SK-N-SH (cell line): ENCODE measurements around the gene RPE. TPM values are rescaled to one million over a fixed set of nuclear protein-coding genes. Genes with fewer than 3 reads are reported as not detected.

Experiments used
- CTCF ChIA-PET: fragments of 300-600, 350-600 bp; formaldehyde crosslinking; extraction: SDS; loops from one replicate; lab custom pipeline; 2021; lab: Yijun Ruan, JAX
- POLR2A ChIA-PET: fragments of 350-600 bp; sonication (Branson Sonifier 250); formaldehyde crosslinking; extraction: SDS; loops from one replicate; lab custom pipeline; 2020; ENCODE audit warnings: antibody characterized with exemption, inconsistent platforms; lab: Yijun Ruan, JAX
- DNase-seq: peaks from one replicate; pipeline ENCODE4 v3.0.0; 2012
- H2AFZ ChIP-seq: fragments of 200-600 bp; sonication (generic); 2 replicates; pipeline ENCODE4 v1.8.1; 2016; ENCODE audit warnings: antibody characterized with exemption, mild to moderate bottlenecking, low read depth
- H3F3A ChIP-seq: fragments of 200-600 bp; sonication (generic); replicated peaks from 2 replicates; pipeline ENCODE3; 2016; ENCODE audit warnings: antibody characterized with exemption, mild to moderate bottlenecking; ENCODE audit not compliant: insufficient read depth
- H3K27ac ChIP-seq, 2 experiments: fragments of 200-500 bp in 1 of 2; fragments of 200-600 bp in 1 of 2; sonication (Bioruptor generic) in 1 of 2; sonication (generic), shearing (Covaris generic) in 1 of 2; 2 replicates each; pipeline versions ENCODE4 v1.5.1 to v1.6.1; 2014 to 2016; ENCODE audit warnings: low read depth in 2 of 2, inconsistent platforms in 1 of 2, low read length in 1 of 2, mild to moderate bottlenecking in 1 of 2, mixed read lengths in 1 of 2
- H3K27me3 ChIP-seq: fragments of 200-600 bp; sonication (generic), shearing (Covaris generic); 2 replicates; pipeline ENCODE4 v1.6.1; 2016; ENCODE audit warnings: mixed run types; ENCODE audit not compliant: insufficient read depth
- H3K36me3 ChIP-seq, 2 experiments: fragments of 200-500 bp in 1 of 2; fragments of 200-600 bp in 1 of 2; sonication (Bioruptor generic) in 1 of 2; sonication (generic) in 1 of 2; replicated peaks in 1 of 2; 2 replicates each; pipeline versions ENCODE3 to v1.5.1; 2014 to 2016; ENCODE audit warnings: low read length in 1 of 2, mild to moderate bottlenecking in 1 of 2; ENCODE audit not compliant: insufficient read depth in 2 of 2, control insufficient read depth in 1 of 2
- H3K4me1 ChIP-seq, 2 experiments: fragments of 200-500 bp in 1 of 2; fragments of 200-600 bp in 1 of 2; sonication (Bioruptor generic) in 1 of 2; sonication (generic), shearing (Covaris generic) in 1 of 2; 2 replicates each; pipeline versions ENCODE4 v1.5.1 to v1.6.1; 2014 to 2016; ENCODE audit warnings: low read depth in 1 of 2, low read length in 1 of 2, mixed run types in 1 of 2; ENCODE audit not compliant: insufficient read depth in 2 of 2, control insufficient read depth in 1 of 2
- H3K4me2 ChIP-seq: fragments of 200-600 bp; sonication (generic), shearing (Covaris generic); 2 replicates; pipeline ENCODE4 v1.6.1; 2017; ENCODE audit warnings: mixed run types
- H3K4me3 ChIP-seq, 2 experiments: fragments of 200-500 bp in 1 of 2; fragments of 200-600 bp in 1 of 2; sonication (Bioruptor generic) in 1 of 2; sonication (generic), shearing (Covaris generic) in 1 of 2; 2 replicates each; pipeline versions ENCODE4 v1.5.1 to v1.8.1; 2014 to 2016; ENCODE audit warnings: low read depth in 2 of 2, inconsistent platforms in 1 of 2, low read length in 1 of 2, mild to moderate bottlenecking in 1 of 2, mixed read lengths in 1 of 2, moderate library complexity in 1 of 2
- H3K79me2 ChIP-seq: fragments of 200-600 bp; sonication (generic); 2 replicates; pipeline ENCODE4 v1.8.1; 2017; ENCODE audit warnings: mild to moderate bottlenecking; ENCODE audit not compliant: insufficient read depth
- H3K9ac ChIP-seq: fragments of 200-600 bp; sonication (generic); 2 replicates; pipeline ENCODE4 v1.6.1; 2017; ENCODE audit warnings: mixed run types
- H3K9me2 ChIP-seq: fragments of 200-600 bp; sonication (generic); 2 replicates; pipeline ENCODE4 v1.6.1; 2017; ENCODE audit warnings: mixed run types
- H3K9me3 ChIP-seq: fragments of 200-600 bp; sonication (generic); 2 replicates; pipeline ENCODE4 v1.6.1; 2017; ENCODE audit warnings: mixed run types, mild to moderate bottlenecking, moderate library complexity
- H4K20me1 ChIP-seq: fragments of 200-600 bp; sonication (generic); 2 replicates; pipeline ENCODE4 v1.6.1; 2017; ENCODE audit warnings: mild to moderate bottlenecking, mixed run types; ENCODE audit not compliant: insufficient read depth
- CHD2 ChIP-seq: fragments of 150-350 bp; IDR thresholded peaks from 2 replicates; pipeline ENCODE4 v1.6.1; 2018; ENCODE audit warnings: low read length; ENCODE audit not compliant: partially characterized antibody
- CTCF ChIP-seq: fragments of 200-600 bp; sonication (generic); IDR thresholded peaks from 2 replicates; pipeline ENCODE4 v1.6.1; 2017; ENCODE audit warnings: antibody characterized with exemption, mild to moderate bottlenecking, moderate library complexity
- ELF1 ChIP-seq: IDR thresholded peaks from 2 replicates; pipeline ENCODE4 v1.4.0; 2012
- EP300 ChIP-seq, 2 experiments: IDR thresholded peaks; 2 replicates each; pipeline versions ENCODE4 v1.4.0 to v1.6.1; 2012; ENCODE audit warnings: borderline replicate concordance in 1 of 2, low read depth in 1 of 2, low read length in 1 of 2
- FOSL2 ChIP-seq: IDR thresholded peaks from 2 replicates; pipeline ENCODE4 v1.4.0; 2012; ENCODE audit warnings: low read depth, mild to moderate bottlenecking, moderate library complexity, borderline replicate concordance
- IRF3 ChIP-seq: fragments of 150-350 bp; IDR thresholded peaks from 2 replicates; pipeline ENCODE4 v1.6.1; 2016; ENCODE audit warnings: mild to moderate bottlenecking, low read depth, low read length
- JUND ChIP-seq: IDR thresholded peaks from 2 replicates; pipeline ENCODE4 v1.4.0; 2012
- MEF2A ChIP-seq: IDR thresholded peaks from 2 replicates; pipeline ENCODE4 v1.4.0; 2012; ENCODE audit warnings: low read depth, borderline replicate concordance
- MXI1 ChIP-seq: IDR thresholded peaks from 2 replicates; pipeline ENCODE4 v1.6.1; 2012; ENCODE audit warnings: mild to moderate bottlenecking, low read depth, low read length, improper control_type of control experiment
- NFIC ChIP-seq: IDR thresholded peaks from 2 replicates; pipeline ENCODE4 v1.4.0; 2012; ENCODE audit warnings: borderline replicate concordance
- NRF1 ChIP-seq: IDR thresholded peaks from 2 replicates; pipeline ENCODE4 v1.6.1; 2012; ENCODE audit warnings: low read depth, mild to moderate bottlenecking, low read length
- PBX3 ChIP-seq: IDR thresholded peaks from 2 replicates; pipeline ENCODE4; 2012
- POLR2AphosphoS5 ChIP-seq: IDR thresholded peaks from 2 replicates; pipeline ENCODE4 v1.6.1; 2012; ENCODE audit warnings: low read depth, low read length
- RCOR1 ChIP-seq: fragments of 150-350 bp; IDR thresholded peaks from 2 replicates; pipeline ENCODE4 v1.6.1; 2017; ENCODE audit warnings: antibody characterized with exemption, low read length
- RXRA ChIP-seq: IDR thresholded peaks from 2 replicates; pipeline ENCODE4 v1.4.0; 2012; ENCODE audit warnings: low read depth, mild to moderate bottlenecking, borderline replicate concordance
- SIN3A ChIP-seq: IDR thresholded peaks from 2 replicates; pipeline ENCODE4 v1.6.1; 2012; ENCODE audit warnings: low read depth, mild to moderate bottlenecking, low read length, moderate library complexity, borderline replicate concordance
- TAF1 ChIP-seq: IDR thresholded peaks from 2 replicates; pipeline ENCODE4 v1.6.1; 2012; ENCODE audit warnings: low read depth, mild to moderate bottlenecking, low read length, moderate library complexity, borderline replicate concordance
- TCF12 ChIP-seq: IDR thresholded peaks from 2 replicates; pipeline ENCODE4 v1.4.0; 2012
- TEAD4 ChIP-seq: IDR thresholded peaks from 2 replicates; pipeline ENCODE4 v1.4.0; 2012; ENCODE audit warnings: mild to moderate bottlenecking, borderline replicate concordance; ENCODE audit not compliant: insufficient read depth
- USF1 ChIP-seq: IDR thresholded peaks from 2 replicates; pipeline ENCODE4 v1.4.0; 2012; ENCODE audit warnings: low read depth, borderline replicate concordance
- YY1 ChIP-seq: IDR thresholded peaks from 2 replicates; pipeline ENCODE4 v1.4.0; 2012; ENCODE audit warnings: low read depth, mild to moderate bottlenecking
- WGBS: methylation state at CpG from one replicate; pipeline ENCODE4 v1.1.6; 2017; ENCODE audit warnings: low lambda C conversion rate; 5-methylcytosine and 5-hydroxymethylcytosine counted together
- polyA plus RNA-seq, 3 experiments: library from polyadenylated mRNA; depleted of rRNA; stranded (reverse); fragments of >200 nt; gene quantifications; 2 replicates each; pipeline ENCODE4 v1.2.3, GENCODE V29; 2012

RPE gene
- polyA plus RNA-seq, 1 of the 3 experiments (the other 2 are of a cell fraction) = 62.9 TPM

GRCh38 chr2:210028178-210028577 is 25.7 kb downstream of the RPE start:
- CTCF ChIA-PET = interaction anchor here (1.4 kb wide), 1 partner anchor 18 kb away, joined by 3 read pairs; no protein-coding TSS in a partner anchor
- POLR2A ChIA-PET = no interaction called here
- Histone ChIP-seq H3K27me3 (no peaks in the 10 kb centered on the region), H2AFZ (no peak overlapping the region), H3K9me3 (no peaks in the 10 kb centered on the region), H3K4me3 (no peak overlapping the region), H3K9ac (no peak overlapping the region), H3K79me2 (no peaks in the 10 kb centered on the region), H3K27ac (no peak overlapping the region), H3K4me2 (no peak overlapping the region), H3K9me2 (no peaks in the 10 kb centered on the region), H3F3A (peaks cover 11% of the 10 kb centered on the region), H3K4me1 (no peaks in the 10 kb centered on the region), H3K36me3 (peaks cover 33 to 53% of the 10 kb centered on the region in 2 experiments), H4K20me1 (no peaks in the 10 kb centered on the region)
- 94% methylated on average over 2 of the region's 2 CpGs for WGBS
- no peak for DNase-seq
- no peak for TF ChIP-seq FOSL2
- no peak for TF ChIP-seq NRF1
- TF ChIP-seq PBX3 = no peak
- no peak for TF ChIP-seq TCF12
- TF ChIP-seq RXRA = no peak
- TF ChIP-seq RCOR1 = no peak
- 0 out of 2 replicates have a peak, but pooled peaks have one; percentile 11 for TF ChIP-seq POLR2AphosphoS5

GRCh38 chr2:210034087-210034683 is 31.7 kb downstream of the RPE start:
- H3K9me2 ChIP-seq = no peaks in the 10 kb centered on the region
- no peaks in the 10 kb centered on the region for H3K79me2 ChIP-seq
- no peak overlapping the region for H3K4me3 ChIP-seq
- 93% methylated on average over 2 of the region's 2 CpGs for WGBS
- TF ChIP-seq CTCF (no peak), RCOR1 (no peak), MXI1 (no peak), USF1 (no peak), EP300 (IDR thresholded peaks at IDR 0.05; ENCODE audit: borderline replicate concordance in 1 of 2, low read depth in 1 of 2, low read length in 1 of 2) (no peak), SIN3A (no peak), TEAD4 (no peak), CHD2 (no peak), IRF3 (no peak), FOSL2 (no peak), YY1 (no peak), ELF1 (no peak), MEF2A (no peak), NFIC (no peak), TAF1 (no peak), TCF12 (no peak), PBX3 (no peak), JUND (no peak)
- H3K4me2 ChIP-seq = no peak overlapping the region
- POLR2A ChIA-PET = no interaction called here
- H3K36me3 ChIP-seq = peaks cover 13 to 15% of the 10 kb centered on the region in 2 experiments
- CTCF ChIA-PET = no interaction called here
- H4K20me1 ChIP-seq = no peaks in the 10 kb centered on the region
- no peak for DNase-seq
- H3K9ac ChIP-seq = no peak overlapping the region
- H3K27me3 ChIP-seq = no peaks in the 10 kb centered on the region
- H3F3A ChIP-seq = peaks cover 11% of the 10 kb centered on the region
- H3K9me3 ChIP-seq = no peaks in the 10 kb centered on the region
- H3K4me1 ChIP-seq = no peaks in the 10 kb centered on the region
- no peak overlapping the region for H2AFZ ChIP-seq
- no peak overlapping the region for H3K27ac ChIP-seq
